Measurements from ENCODE around the gene TTLL10.

Gene TTLL10

DNA sequence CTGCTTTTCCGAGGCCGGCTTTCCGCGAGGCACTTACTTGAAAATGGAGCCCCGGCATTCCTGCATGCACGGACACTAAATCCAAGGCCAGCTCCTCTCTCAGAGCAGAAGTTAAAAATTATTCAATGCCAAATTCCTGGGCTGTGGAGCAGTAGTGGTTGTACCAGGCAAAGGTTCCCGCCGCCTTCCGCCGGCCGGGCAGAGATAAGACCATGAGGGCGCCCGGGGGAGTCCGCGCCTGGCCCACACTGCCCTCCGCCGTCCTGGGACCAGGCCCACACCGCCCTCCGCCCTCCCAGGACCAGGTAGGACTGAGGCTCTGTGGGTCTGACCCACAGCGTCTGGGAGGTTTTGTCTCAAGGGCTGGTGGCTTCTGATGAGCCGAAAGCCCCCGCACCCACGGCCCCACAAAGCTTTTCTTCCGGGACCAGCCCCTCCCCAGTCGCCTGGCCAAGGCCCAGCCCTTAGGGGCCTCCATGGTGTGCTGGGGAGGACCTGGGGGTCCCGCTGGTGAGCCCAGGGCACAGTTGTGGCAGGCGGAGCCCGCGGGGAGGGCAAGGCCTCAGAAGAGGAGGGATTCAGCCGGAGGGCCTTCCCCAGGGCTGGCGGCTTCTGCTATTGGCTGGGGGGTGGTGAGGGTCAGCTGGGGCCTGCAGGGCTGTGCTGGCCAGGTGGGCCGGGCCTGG, 45.1 kb upstream of the TTLL10 start:
- DNase-seq (ENCODE audit: low read depth): no peak
- H3K4me3 ChIP-seq (ENCODE audit: control insufficient read depth, low read depth, low read length): no peak overlapping the region
- TF ChIP-seq, protein P1, sequence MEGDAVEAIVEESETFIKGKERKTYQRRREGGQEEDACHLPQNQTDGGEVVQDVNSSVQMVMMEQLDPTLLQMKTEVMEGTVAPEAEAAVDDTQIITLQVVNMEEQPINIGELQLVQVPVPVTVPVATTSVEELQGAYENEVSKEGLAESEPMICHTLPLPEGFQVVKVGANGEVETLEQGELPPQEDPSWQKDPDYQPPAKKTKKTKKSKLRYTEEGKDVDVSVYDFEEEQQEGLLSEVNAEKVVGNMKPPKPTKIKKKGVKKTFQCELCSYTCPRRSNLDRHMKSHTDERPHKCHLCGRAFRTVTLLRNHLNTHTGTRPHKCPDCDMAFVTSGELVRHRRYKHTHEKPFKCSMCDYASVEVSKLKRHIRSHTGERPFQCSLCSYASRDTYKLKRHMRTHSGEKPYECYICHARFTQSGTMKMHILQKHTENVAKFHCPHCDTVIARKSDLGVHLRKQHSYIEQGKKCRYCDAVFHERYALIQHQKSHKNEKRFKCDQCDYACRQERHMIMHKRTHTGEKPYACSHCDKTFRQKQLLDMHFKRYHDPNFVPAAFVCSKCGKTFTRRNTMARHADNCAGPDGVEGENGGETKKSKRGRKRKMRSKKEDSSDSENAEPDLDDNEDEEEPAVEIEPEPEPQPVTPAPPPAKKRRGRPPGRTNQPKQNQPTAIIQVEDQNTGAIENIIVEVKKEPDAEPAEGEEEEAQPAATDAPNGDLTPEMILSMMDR (conservative IDR thresholded peaks at IDR 0.05; ENCODE audit: control insufficient read depth, insufficient read depth, low read depth, low read length): no peak

- no peak overlapping the region for H3K4me3 ChIP-seq (ENCODE audit: control insufficient read depth, low read depth, low read length)
- DNase-seq (ENCODE audit: low read depth): no peak
- TF ChIP-seq, protein P1 (conservative IDR thresholded peaks at IDR 0.05; ENCODE audit: control insufficient read depth, insufficient read depth, low read depth, low read length): no peak
These were observed 44.3 kb upstream of the TTLL10 start for GRCh38 chr1:1129381-1129821.

DNA sequence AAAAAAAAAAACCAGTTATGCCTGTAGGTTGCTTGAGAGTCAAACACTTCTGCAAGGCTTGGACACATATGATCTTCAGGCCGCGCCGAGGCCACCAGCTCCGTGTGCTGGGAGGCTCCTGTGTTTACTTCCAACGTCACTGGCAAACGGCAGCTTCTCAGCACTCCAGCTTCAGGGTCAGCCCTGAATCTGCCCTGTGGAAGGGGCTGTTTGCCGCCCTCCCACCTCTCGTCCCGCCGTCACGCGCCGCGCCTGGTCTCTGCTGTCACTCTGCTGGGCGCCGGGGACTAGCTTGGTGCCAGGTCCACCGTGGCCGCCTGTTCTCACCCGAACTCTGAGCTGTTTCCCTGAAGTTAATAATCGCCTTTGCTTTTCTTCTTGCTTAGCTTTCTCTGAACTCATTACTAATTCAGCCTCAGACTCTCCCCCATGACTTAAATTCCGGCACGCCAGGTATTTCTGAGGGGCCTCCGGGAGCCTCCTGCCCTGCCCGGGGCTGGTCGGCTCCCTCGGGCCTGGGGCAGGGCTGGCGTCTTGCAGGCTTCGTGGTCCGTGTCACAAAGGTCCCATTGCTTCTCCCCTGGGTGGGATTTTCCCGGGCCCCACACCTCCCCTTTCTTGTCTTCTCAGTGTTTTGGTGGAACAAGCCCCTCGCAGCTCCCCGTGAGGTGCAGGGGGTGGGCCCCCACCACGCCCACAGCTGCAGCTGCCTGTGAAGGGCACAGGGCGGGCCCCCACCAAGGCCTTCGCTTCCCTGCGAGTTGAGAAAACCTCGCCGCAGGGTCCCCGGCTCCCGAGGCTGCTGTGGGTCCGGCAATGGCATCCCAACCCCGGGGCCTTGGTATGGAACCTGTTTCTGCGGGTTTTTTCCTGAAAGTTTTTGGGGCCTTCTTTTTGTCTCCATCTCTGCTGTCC, 43.2 kb upstream of the TTLL10 start:
- no peak for DNase-seq (ENCODE audit: low read depth)
- no peak overlapping the region for H3K4me3 ChIP-seq (ENCODE audit: control insufficient read depth, low read depth, low read length)
- TF ChIP-seq, protein P1 (conservative IDR thresholded peaks at IDR 0.05; ENCODE audit: control insufficient read depth, insufficient read depth, low read depth, low read length): no peak

DNA sequence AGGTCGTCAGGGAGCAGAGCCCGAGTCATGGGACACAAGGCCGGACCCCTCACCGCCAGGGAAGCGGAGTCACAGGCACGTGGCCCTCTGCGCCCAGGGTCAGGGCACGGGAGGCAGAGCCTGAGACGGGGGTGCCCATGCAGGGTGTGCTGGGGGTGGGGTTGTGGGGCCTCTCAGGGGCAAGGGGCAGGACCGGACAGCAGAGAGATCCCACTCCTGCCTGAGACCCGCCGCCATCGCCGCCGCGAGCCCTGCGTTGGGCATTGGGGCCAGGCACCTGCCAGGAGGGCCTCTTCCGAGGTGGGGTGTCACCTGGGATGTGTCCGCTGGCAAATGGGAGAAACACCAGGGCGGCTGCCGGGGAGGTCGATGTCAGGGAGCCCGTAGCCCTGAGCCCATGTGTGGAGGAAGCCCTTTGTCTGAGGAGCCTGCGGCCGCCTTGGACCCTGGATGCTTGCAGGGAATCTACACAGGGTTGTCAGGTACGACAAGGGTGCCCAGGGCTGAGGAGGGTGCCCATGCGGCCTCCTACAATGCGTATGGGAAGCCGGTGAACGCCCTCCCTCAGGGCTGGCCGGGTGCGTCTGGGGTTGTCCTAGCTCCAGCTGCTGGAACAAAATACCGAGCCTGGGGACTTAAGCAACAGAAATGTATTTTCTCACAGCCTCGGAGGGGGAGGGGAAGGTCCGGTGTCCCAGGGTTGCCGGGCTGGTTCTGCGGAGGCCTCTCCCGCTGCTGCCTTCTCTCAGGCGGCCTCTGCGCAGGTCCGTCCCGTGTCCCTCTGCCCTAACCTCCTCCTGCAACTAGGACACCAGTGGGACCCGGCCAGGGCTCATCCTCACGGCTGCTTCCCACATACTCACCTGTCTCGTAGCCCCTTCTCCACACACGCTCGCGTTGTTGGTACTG, 41.4 kb upstream of the TTLL10 start:
- TF ChIP-seq, protein P1 (conservative IDR thresholded peaks at IDR 0.05; ENCODE audit: control insufficient read depth, insufficient read depth, low read depth, low read length): no peak
- no peak overlapping the region for H3K4me3 ChIP-seq (ENCODE audit: control insufficient read depth, low read depth, low read length)
- DNase-seq (ENCODE audit: low read depth): no peak

- TF ChIP-seq, protein P1 (conservative IDR thresholded peaks at IDR 0.05; ENCODE audit: control insufficient read depth, insufficient read depth, low read depth, low read length): no peak
- peak; percentile 43 for DNase-seq (ENCODE audit: low read depth)
- H3K4me3 ChIP-seq (ENCODE audit: control insufficient read depth, low read depth, low read length): no peak overlapping the region
These were observed 40.5 kb upstream of the TTLL10 start for GRCh38 chr1:1132956-1133750.
